Coronary artery (tissue), 2 donors: ENCODE results near the gene SH3GL1.

Experiments
- DNase-seq: peaks from one replicate; pipeline ENCODE4 v3.0.0-alpha.2; 2017; ENCODE audit warnings: low spot score
- H3K27ac ChIP-seq, 2 donors: fragments of 200-600 bp; sonication (generic); one replicate each; pipeline ENCODE4 v1.5.1; 2016 to 2019
- H3K4me3 ChIP-seq: fragments of 200-600 bp; sonication (generic); 2 replicates; pipeline ENCODE4 v1.5.1; 2016; ENCODE audit warnings: mild to moderate bottlenecking, moderate library complexity
- CTCF ChIP-seq: fragments of 200-600 bp; sonication (generic); IDR thresholded peaks from one replicate; pipeline ENCODE4 v1.5.1; 2019; ENCODE audit warnings: antibody characterized with exemption

The SH3GL1 gene

GRCh38 chr19:4399812-4400134 lies 574 bp downstream of the SH3GL1 start:
- no peak for DNase-seq
- Histone ChIP-seq H3K4me3 (peak overlapping the region; percentile 98), H3K27ac (peak overlapping the region; percentile 68 to 97)
- TF ChIP-seq CTCF, result no peak

GRCh38 chr19:4396949-4397783 lies 3.2 kb downstream of the SH3GL1 start:
- DNase-seq, result no peak
- Histone ChIP-seq H3K4me3 (no peak overlapping the region), H3K27ac (peak overlapping the region in 1 of 2 donors; percentile 19)
- TF ChIP-seq CTCF, result no peak

GRCh38 chr19:4393947-4394590 lies 6.3 kb downstream of the SH3GL1 start:
- TF ChIP-seq CTCF, result no peak
- DNase-seq, result no peak
- H3K27ac ChIP-seq, result peak overlapping the region in 1 of 2 donors; percentile 8
- H3K4me3 ChIP-seq, result no peak overlapping the region

- H3K27ac ChIP-seq, result peak overlapping the region in 1 of 2 donors; percentile 84
- DNase-seq, result no peak
- H3K4me3 ChIP-seq, result peak overlapping the region; percentile 35
- no peak for TF ChIP-seq CTCF
Measured at GRCh38 chr19:4391701-4392483, 8.5 kb downstream of the SH3GL1 start.

GRCh38 chr19:4391306-4391693 lies 9.0 kb downstream of the SH3GL1 start:
- peak overlapping the region; percentile 35 for H3K4me3 ChIP-seq
- peak overlapping the region in 1 of 2 donors; percentile 84 for H3K27ac ChIP-seq
- TF ChIP-seq CTCF, result no peak
- DNase-seq, result no peak

- DNase-seq, result no peak
- Histone ChIP-seq H3K27ac (peak overlapping the region in 1 of 2 donors; percentile 84), H3K4me3 (peak overlapping the region; percentile 35)
- TF ChIP-seq CTCF, result no peak
Measured at GRCh38 chr19:4390567-4391305, 9.6 kb downstream of the SH3GL1 start.
